Activated CD8-positive, alpha-beta memory T cell treated with anti-CD3 and anti-CD28 coated beads for 24 hours (primary cell): ENCODE measurements around the gene SHB.

ENCODE experiments used
- DNase-seq: peaks from one replicate; pipeline ENCODE4 v3.0.0-alpha.2; 2020

Gene SHB

GRCh38 chr9:38068701-38069628 is at the start of gene SHB:
Gene SHB, minus strand, starts transcription at chr9:38069227. Its CDS starts 582 bp downstream, at chr9:38068645.
- peak; percentile 89 for DNase-seq

- DNase-seq, result peak; percentile 26
Observed at GRCh38 chr9:38117651-38118050, 48.6 kb upstream of the SHB start.

DNA sequence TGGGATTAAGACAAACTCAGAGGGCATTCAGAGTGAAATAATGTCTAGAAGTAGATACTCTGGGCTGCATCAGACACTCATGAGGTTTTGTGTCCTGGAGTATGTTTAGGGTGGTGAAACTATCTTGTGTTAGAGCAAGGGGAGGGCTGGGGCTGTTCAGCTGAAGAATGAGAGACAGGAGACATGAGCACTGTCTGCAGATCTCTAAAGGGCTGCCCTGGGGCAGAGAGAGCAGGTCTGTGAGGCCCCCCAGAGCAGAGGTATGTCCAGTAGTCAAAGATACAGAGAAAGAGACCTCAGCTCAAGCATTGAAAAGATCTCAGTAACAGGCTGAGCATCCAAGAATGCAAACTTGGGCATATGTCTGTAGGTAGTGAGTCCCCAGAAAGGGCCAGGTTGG is 45.9 kb upstream of the SHB start:
- no peak for DNase-seq

DNA sequence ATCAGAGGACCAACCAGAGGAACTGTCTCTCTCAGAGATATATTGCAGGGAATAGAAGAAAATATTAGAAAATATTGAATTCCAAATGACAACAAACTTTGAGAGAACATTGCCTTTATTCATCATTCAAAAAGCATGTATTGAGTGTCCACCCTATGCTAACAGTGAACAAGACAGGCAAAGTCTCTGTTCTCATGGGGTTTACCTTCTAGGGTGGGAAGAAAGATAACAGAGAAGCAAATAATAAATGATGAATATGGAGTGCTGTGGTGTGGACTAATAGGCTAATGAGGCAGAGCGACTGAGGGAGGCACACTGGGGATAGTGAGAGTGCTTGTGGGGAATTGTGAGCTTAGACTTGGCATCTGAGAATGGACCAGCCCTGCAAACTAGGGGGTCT is 43.4 kb upstream of the SHB start:
- no peak for DNase-seq

- DNase-seq, result no peak
Observed at GRCh38 chr9:38112049-38112448, 43.0 kb upstream of the SHB start.

DNA sequence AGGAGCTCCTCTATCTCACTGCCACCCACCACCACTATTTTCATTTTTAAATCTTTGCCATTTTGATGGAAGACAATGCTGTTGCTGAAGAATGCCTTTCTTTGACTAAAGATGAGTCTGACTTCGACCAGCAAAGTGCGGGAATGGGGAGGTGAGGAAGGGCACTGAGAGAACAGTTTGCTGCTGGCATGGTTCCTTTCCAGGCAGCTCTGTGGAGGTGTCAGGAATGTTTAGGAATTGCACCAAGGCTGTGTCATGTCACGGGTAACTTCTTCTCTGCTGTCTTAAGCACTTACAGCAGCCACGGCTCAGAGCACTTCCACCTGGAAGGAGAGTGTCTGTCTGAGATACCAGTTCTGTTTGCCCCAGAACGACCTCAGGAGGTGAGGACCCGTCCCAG is 41.4 kb upstream of the SHB start:
- DNase-seq, result no peak

GRCh38 chr9:38109601-38110000 is 40.6 kb upstream of the SHB start:
- no peak for DNase-seq

DNA sequence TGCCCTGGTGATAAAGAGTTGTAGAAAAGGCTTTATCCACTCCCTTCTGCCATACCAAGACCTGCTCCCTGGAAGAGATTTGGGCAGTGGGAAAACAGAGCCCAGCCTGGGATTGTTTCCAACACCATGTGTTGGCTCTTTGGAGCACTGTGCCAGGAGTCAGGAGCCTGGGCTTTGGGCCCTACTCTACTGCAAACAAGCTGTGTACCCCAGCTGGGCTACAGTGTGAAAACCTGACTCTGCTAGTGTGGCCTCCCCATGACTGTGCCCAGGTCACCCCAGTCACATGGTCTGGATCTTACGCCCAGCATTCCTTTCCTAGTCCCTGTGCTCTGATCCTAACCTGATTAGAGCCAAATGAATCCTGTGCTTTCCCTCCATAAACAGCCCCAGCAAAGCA is 39.3 kb upstream of the SHB start:
- DNase-seq, result no peak

DNA sequence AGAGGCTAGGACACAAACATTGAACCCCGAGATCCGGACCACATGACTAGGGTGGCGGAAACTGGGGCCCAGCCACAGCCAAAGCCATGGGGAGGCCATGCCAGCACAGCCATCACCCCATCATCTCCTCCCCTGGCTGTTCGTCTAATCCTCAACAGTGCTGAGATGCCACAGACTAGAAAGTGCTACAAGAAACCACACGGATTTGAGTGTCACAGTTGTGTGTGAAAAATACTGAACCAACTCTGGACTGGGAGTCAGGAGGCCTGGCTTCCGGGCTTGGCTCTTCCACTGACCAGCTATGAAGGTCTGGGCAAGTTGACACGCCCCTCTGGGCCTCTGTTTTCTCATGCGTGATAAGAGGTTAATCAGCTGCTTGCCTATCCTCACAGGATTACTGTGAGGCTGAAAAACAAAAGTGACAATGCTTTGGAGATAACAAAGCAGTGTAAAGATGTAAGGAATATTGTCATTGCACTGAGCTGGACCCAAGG is 38.8 kb upstream of the SHB start:
- DNase-seq, result no peak

GRCh38 chr9:38107405-38107804 is 38.4 kb upstream of the SHB start:
- no peak for DNase-seq

- no peak for DNase-seq
Observed at GRCh38 chr9:38106488-38106887, 37.5 kb upstream of the SHB start.

DNA sequence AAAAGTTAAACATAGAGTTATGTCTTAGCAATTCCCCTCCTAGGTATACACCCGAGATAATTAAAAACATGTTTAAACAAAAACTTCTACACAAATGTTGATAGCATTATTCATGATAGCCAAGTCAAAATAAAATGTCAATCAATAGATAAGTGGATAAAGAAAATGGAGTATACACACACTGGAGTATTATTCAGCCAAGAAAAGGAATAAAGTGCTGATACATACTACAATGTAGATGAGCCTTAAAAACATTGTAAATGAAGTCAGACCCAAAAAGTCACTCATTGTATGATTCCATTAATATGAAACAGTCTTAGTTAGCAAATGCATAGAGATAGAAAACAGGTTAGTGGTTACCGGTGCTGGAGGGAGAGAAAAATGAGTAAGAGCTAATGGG is 34.3 kb upstream of the SHB start:
- DNase-seq, result no peak

GRCh38 chr9:38101423-38101822 is 32.4 kb upstream of the SHB start:
- no peak for DNase-seq

GRCh38 chr9:38096238-38096805 is 27.3 kb upstream of the SHB start:
- DNase-seq, result no peak

- no peak for DNase-seq
Observed at GRCh38 chr9:38094165-38094564, 25.1 kb upstream of the SHB start.

- DNase-seq, result no peak
Observed at GRCh38 chr9:38092656-38093055, 23.6 kb upstream of the SHB start.

GRCh38 chr9:38092200-38092524 is 23.1 kb upstream of the SHB start:
- no peak for DNase-seq

- no peak for DNase-seq
Observed at GRCh38 chr9:38091310-38092199, 22.5 kb upstream of the SHB start.

GRCh38 chr9:38090170-38090569 is 21.1 kb upstream of the SHB start:
- DNase-seq, result no peak

DNA sequence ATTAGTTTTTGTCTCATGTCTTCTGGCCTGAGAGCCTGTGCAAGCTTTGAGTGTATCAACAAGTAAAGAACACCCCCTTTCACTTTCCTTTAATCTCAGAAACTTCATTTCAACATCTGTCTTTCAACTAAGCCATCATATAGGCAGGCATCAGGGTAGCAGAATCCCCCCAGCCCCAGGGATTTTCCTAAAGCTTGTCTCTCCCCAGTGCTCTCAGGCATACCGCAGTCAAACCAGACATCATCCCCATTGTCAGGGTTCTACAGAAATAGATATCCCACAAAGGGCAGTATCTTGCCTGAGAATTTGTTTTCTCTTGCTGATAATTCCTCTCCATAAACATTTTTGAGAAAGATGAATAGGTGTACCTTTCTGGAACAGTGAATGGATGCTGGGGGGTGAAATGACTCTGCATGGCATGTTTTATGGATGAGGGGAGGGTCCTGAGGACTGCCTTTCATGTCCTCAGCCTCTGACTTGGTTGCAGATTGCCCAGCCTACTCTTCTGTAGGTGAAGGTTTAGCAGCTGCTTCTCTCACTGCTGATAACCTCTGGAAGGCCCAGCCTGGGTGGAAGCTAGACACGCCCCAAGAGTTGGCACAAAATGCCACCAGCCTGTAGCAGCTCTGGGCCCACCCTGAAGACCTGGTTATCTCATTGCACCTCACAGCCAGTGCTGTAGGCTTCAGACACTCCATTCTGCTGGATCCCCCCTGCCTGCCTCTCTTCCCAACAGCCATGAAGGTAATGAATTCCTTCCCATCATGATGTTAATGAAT is 20.5 kb upstream of the SHB start:
- no peak for DNase-seq

- peak; percentile 91 for DNase-seq
Observed at GRCh38 chr9:38088006-38088925, 19.2 kb upstream of the SHB start.

- no peak for DNase-seq
Observed at GRCh38 chr9:38086496-38086895, 17.5 kb upstream of the SHB start.
